GM23338 (cell line): ENCODE results near the gene ERMARD. TPM values are rescaled to one million over a fixed set of nuclear protein-coding genes. Genes with fewer than 3 reads are reported as not detected.

Experiments
- ATAC-seq: fragments of 200-7000 bp; cut with Tn5 transposase; 3 replicates; pipeline ENCODE4 v1.9.1; 2020
- DNase-seq: peaks from one replicate; pipeline ENCODE4 v3.0.0-alpha.2; 2015; ENCODE audit warnings: low spot score
- H2AFZ ChIP-seq: fragments of 200-600 bp; sonication (generic); 2 replicates; pipeline ENCODE4 v1.8.0; 2016; ENCODE audit warnings: antibody characterized with exemption, mild to moderate bottlenecking, moderate library complexity
- H3F3A ChIP-seq: fragments of 200-600 bp; sonication (generic); replicated peaks from 2 replicates; pipeline ENCODE4 v1.8.0; 2017; ENCODE audit warnings: antibody characterized with exemption, mixed run types, low read depth
- H3K27ac ChIP-seq: fragments of 200-600 bp; sonication (generic); 2 replicates; pipeline ENCODE4 v1.6.1; 2016; ENCODE audit warnings: low read depth
- H3K27me3 ChIP-seq: fragments of 200-600 bp; sonication (generic); 2 replicates; pipeline ENCODE4 v1.8.0; 2016; ENCODE audit warnings: mild to moderate bottlenecking, mixed run types, moderate library complexity; ENCODE audit not compliant: insufficient read depth
- H3K36me3 ChIP-seq: fragments of 200-600 bp; sonication (generic); 2 replicates; pipeline ENCODE4 v1.8.0; 2016; ENCODE audit warnings: mild to moderate bottlenecking; ENCODE audit not compliant: insufficient read depth
- H3K4me1 ChIP-seq: fragments of 200-600 bp; sonication (generic); 2 replicates; pipeline ENCODE4 v1.8.0; 2016; ENCODE audit warnings: mild to moderate bottlenecking, moderate library complexity; ENCODE audit not compliant: insufficient read depth
- H3K4me2 ChIP-seq: fragments of 200-600 bp; sonication (generic); 2 replicates; pipeline ENCODE4 v1.7.1; 2017; ENCODE audit warnings: mixed run types
- H3K4me3 ChIP-seq: fragments of 200-600 bp; sonication (generic); 2 replicates; pipeline ENCODE4 v1.6.1; 2016; ENCODE audit warnings: mixed run types
- H3K79me2 ChIP-seq: fragments of 200-600 bp; sonication (generic); replicated peaks from 2 replicates; pipeline ENCODE4 v1.8.0; 2017; ENCODE audit warnings: mild to moderate bottlenecking; ENCODE audit not compliant: insufficient read depth
- H3K9me2 ChIP-seq: fragments of 200-600 bp; sonication (generic); 2 replicates; pipeline ENCODE4 v1.8.0; 2017; ENCODE audit not compliant: insufficient read depth
- H4K20me1 ChIP-seq: fragments of 200-600 bp; sonication (generic); replicated peaks from 2 replicates; pipeline ENCODE4 v1.8.0; 2017; ENCODE audit warnings: mild to moderate bottlenecking; ENCODE audit not compliant: insufficient read depth
- H3K27ac Mint-ChIP-seq: 2 replicates; pipeline ENCODE4 v1.8.0; 2020; ENCODE audit warnings: inconsistent platforms, mild to moderate bottlenecking, moderate library complexity, mixed read lengths
- H3K27me3 Mint-ChIP-seq: 3 replicates; pipeline ENCODE4 v1.8.0; 2022; ENCODE audit warnings: low read depth, mild to moderate bottlenecking, moderate library complexity, mixed read lengths, inconsistent platforms; ENCODE audit not compliant: insufficient read depth, poor library complexity
- H3K36me3 Mint-ChIP-seq: 3 replicates; pipeline ENCODE4 v1.8.0; 2021; ENCODE audit warnings: low read depth, mild to moderate bottlenecking, inconsistent platforms, moderate library complexity, mixed read lengths
- H3K4me1 Mint-ChIP-seq: 3 replicates; pipeline ENCODE4 v1.8.0; 2020; ENCODE audit warnings: mild to moderate bottlenecking, inconsistent platforms, mixed read lengths
- H3K4me3 Mint-ChIP-seq: 3 replicates; pipeline ENCODE4 v1.8.0; 2021; ENCODE audit warnings: moderate library complexity, mild to moderate bottlenecking, inconsistent platforms, mixed read lengths
- H3K9me3 Mint-ChIP-seq: 3 replicates; pipeline ENCODE4 v1.8.0; 2020; ENCODE audit warnings: moderate library complexity, mild to moderate bottlenecking, inconsistent platforms, mixed read lengths
- CREB1 ChIP-seq: fragments of 250-450 bp; sonication (Bioruptor Pico); IDR thresholded peaks from 2 replicates; pipeline ENCODE4 v1.5.0; 2020; ENCODE audit warnings: low read depth, mild to moderate bottlenecking, moderate library complexity
- CTCF ChIP-seq, 2 experiments: fragments of 200-600 bp in 1 of 2; sonication (generic) in 1 of 2; conservative IDR thresholded peaks; 2 replicates each; pipeline versions ENCODE4 v1.5.1 to v1.6.1; 2016 to 2017; ENCODE audit warnings: antibody characterized with exemption in 2 of 2, low read depth in 2 of 2, mild to moderate bottlenecking in 2 of 2, moderate library complexity in 1 of 2
- ETS1 ChIP-seq: IDR thresholded peaks from 2 replicates; pipeline ENCODE4 v1.6.1; 2016; ENCODE audit warnings: antibody characterized with exemption
- EZH2 ChIP-seq: fragments of 200-600 bp; sonication (generic); IDR thresholded peaks from one replicate; pipeline ENCODE4 v1.8.0; 2017; ENCODE audit warnings: antibody characterized with exemption, mild to moderate bottlenecking, low read depth; ENCODE audit not compliant: unreplicated experiment
- EZH2phosphoT487 ChIP-seq: fragments of 200-600 bp; sonication (generic); IDR thresholded peaks from one replicate; pipeline ENCODE4 v1.8.1; 2018; ENCODE audit warnings: antibody characterized with exemption; ENCODE audit not compliant: unreplicated experiment
- POLR2AphosphoS5 ChIP-seq: IDR thresholded peaks from 2 replicates; pipeline ENCODE4 v1.6.1; 2016; ENCODE audit warnings: antibody characterized with exemption, low read depth
- ZNF114 ChIP-seq: fragments of 250-450 bp; sonication (Bioruptor Pico); IDR thresholded peaks from 2 replicates; pipeline ENCODE4 v1.5.0; 2020; ENCODE audit warnings: mild to moderate bottlenecking, moderate library complexity
- ZNF462 ChIP-seq: fragments of 250-450 bp; sonication (Bioruptor Pico); IDR thresholded peaks from 2 replicates; pipeline ENCODE4 v1.5.0; 2020; ENCODE audit warnings: mild to moderate bottlenecking, moderate library complexity
- polyA plus RNA-seq: library from polyadenylated mRNA; unstranded; fragments of >200 nt; fragmentation: Nextera tagmentation; extraction: Ambion mirVana; gene quantifications from 2 replicates; pipeline ENCODE4 v1.2.1, GENCODE V29; 2016
- total RNA-seq: library from RNA; depleted of rRNA; stranded (reverse); fragments of >200 nt; shearing (Covaris generic); gene quantifications from 2 replicates; pipeline ENCODE4 v1.2.3, GENCODE V29; 2014

Gene ERMARD
- total and polyA plus RNA-seq, 2 experiments from 2014 or later, result 7.6 to 8.6 TPM

GRCh38 chr6:169779896-169780295, 28.5 kb downstream of the ERMARD start:
- Mint-ChIP-seq H3K9me3 (no peaks in the 10 kb centered on the region; the same call in 2 of the 3 replicates), H3K27me3 (peaks cover 8% of the 10 kb centered on the region), H3K4me3 (no peak overlapping the region), H3K27ac (no peak overlapping the region), H3K36me3 (peaks cover 26% of the 10 kb centered on the region), H3K4me1 (no peaks in the 10 kb centered on the region)
- ATAC-seq (no peak), DNase-seq (no peak)
- no peaks in the 10 kb centered on the region for H3K79me2 ChIP-seq
- no peaks in the 10 kb centered on the region for H4K20me1 ChIP-seq
- H3K4me1 ChIP-seq, result no peaks in the 10 kb centered on the region
- H3K27ac ChIP-seq, result no peak overlapping the region
- H3K27me3 ChIP-seq, result no peaks in the 10 kb centered on the region
- no peak overlapping the region for H3K4me2 ChIP-seq
- no peak for TF ChIP-seq CREB1 (CRISPR knock-in tag)
- no peak for TF ChIP-seq ZNF114 (CRISPR knock-in tag)
- no peak for TF ChIP-seq CTCF (conservative IDR thresholded peaks at IDR 0.05; ENCODE audit: low read depth in 2 of 2)
- no peak for TF ChIP-seq ETS1
- TF ChIP-seq ZNF462, result no peak
- TF ChIP-seq EZH2phosphoT487, result no peak
- TF ChIP-seq EZH2, result no peak
- no peak for TF ChIP-seq POLR2AphosphoS5
- no peak overlapping the region for H2AFZ ChIP-seq
- no peaks in the 10 kb centered on the region for H3K9me2 ChIP-seq
- no peak overlapping the region for H3K4me3 ChIP-seq
- H3F3A ChIP-seq, result no peaks in the 10 kb centered on the region
- H3K36me3 ChIP-seq, result no peaks in the 10 kb centered on the region
